AG09319 (cell line): Measurements from ENCODE around the gene VCY.
"Not testable (repeated sequence)": the region's sequence is repeated elsewhere in the genome, so short reads cannot be mapped to it uniquely, and the experiment has no call there.

Source experiments
- DNase-seq: peaks from one replicate; pipeline ENCODE4 v3.0.0-alpha.2; 2010; ENCODE audit warnings: low read depth; ENCODE audit errors: extremely low read depth

VCY gene

GRCh38 chrY:13986373-13986772 is at the start of gene VCY:
TSS of gene VCY (minus strand) at chrY:13986473. CDS start at chrY:13986440, 33 bp downstream.
- not testable (repeated sequence) for DNase-seq

GRCh38 chrY:14030395-14030794 is 44.1 kb upstream of the VCY start:
- DNase-seq = not testable (repeated sequence)

- not testable (repeated sequence) for DNase-seq
These were observed 25.6 kb upstream of the VCY start for GRCh38 chrY:14011916-14012315.

- DNase-seq = not testable (repeated sequence)
These were observed 43.9 kb downstream of the VCY start for GRCh38 chrY:13942406-13942805.
